Placental pericyte (primary cell): ENCODE results near the gene FRMD4B. TPM values are rescaled to one million over a fixed set of nuclear protein-coding genes. Genes with fewer than 3 reads are reported as not detected.

ENCODE experiments used
- total RNA-seq: library from RNA; depleted of rRNA; stranded (reverse); fragments of >200 nt; gene quantifications from 2 replicates; pipeline ENCODE4 v1.2.3, GENCODE V29; 2012

Gene FRMD4B
- 0.29 and 0.66 TPM in 2 replicates for total RNA-seq

DNA sequence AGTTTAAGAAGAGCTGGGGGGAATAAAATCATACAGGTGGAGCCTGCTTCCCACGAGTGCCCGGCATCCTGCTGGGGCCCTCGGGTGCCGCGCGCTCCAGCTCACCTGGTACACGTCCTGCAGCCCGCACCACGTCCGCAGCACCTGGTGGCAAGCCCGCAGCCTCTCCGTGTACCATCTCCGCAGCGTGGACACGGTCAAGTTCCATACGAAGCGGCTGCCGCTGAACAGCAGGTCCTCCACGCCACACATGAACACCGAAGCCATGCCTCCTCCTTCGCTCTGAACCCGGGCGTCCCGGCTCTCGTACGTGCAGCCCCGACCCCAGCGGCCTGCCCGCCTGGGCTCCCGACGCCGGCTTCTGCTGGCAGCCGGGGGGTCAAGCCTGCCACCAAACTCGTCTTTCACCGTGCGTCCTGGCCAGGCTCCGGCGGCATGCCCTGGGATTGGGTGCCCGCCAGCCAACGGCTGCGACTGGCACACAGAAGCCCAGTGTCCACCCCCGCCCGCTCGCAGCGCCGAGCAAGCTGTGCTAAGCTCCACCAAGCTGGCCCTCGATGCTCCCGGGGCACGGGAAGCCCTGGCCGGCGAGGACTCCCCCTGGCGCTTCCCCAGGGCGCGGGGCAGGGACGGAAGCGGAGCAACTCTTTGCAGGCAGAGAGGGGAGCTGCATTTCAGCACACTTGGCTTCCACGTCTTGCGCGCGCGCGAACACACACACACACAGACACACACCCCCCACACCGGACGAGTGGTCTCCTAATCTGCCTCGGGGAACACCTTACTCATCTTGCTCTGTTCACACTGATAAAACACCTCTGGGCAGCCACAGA, at the start of gene FRMD4B:
TSS of gene FRMD4B (minus strand) at position 366 of the 833 bp plus-strand sequence. CDS start at position 267, 99 bp downstream.

DNA sequence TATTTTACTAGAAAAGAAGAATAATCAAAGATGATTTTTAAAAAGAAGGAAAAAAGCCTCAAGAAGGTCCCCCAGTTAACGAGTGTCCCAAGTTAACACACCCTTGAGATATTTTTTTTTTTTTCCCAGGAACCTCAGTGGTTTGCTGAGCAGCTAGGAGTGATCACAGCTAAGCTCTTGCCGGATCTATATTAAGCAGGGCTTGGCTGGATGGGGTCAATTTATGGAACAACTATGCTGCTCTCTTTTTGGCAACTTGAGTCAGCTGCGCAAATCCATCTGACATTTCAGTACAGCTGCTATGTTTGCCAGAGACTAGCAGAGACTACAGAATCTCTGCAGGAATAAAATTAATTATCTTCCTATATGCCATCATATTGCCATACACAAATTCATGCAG, 263.5 kb downstream of the FRMD4B start, which contains the start of gene LMOD3:
TSS of gene LMOD3 (minus strand) at position 193 of the 400 bp plus-strand sequence. CDS start 209 bp downstream, outside the sequence.

